GM19467 (cell line): Measurements from ENCODE around the gene BMX.

Source experiments
- ATAC-seq: cut with Tn5 transposase; IDR thresholded peaks from one replicate; pipeline ENCODE4 v1.9.1; 2021; ENCODE audit warnings: mild to moderate bottlenecking, moderate library complexity; ENCODE audit not compliant: unreplicated experiment

The BMX gene

GRCh38 chrX:15567886-15568616 is 67.4 kb downstream of the BMX start:
- ATAC-seq: no peak

GRCh38 chrX:15570145-15570544 is 69.5 kb downstream of the BMX start:
- ATAC-seq: no peak

- ATAC-seq: no peak
These were observed 73.4 kb downstream of the BMX start for GRCh38 chrX:15574017-15574416.

GRCh38 chrX:15576019-15576418 is 75.4 kb downstream of the BMX start:
- ATAC-seq: no peak

- ATAC-seq: no peak
These were observed 79.5 kb downstream of the BMX start for GRCh38 chrX:15579778-15580747.

- no peak for ATAC-seq
These were observed 93.8 kb downstream of the BMX start for GRCh38 chrX:15594371-15594770.

GRCh38 chrX:15598026-15598425 is 97.4 kb downstream of the BMX start:
- no peak for ATAC-seq

GRCh38 chrX:15599461-15599860 is 98.9 kb downstream of the BMX start:
- no peak for ATAC-seq

- ATAC-seq: no peak
These were observed 99.4 kb downstream of the BMX start for GRCh38 chrX:15600049-15600448.

- ATAC-seq: no peak
These were observed 100.1 kb downstream of the BMX start, which contains the start of gene ACE2 for GRCh38 chrX:15600745-15601144. Gene ACE2 (minus strand): TSS chrX:15600960. CDS start chrX:15600911, 49 bp downstream.

- no peak for ATAC-seq
These were observed 101.3 kb downstream of the BMX start for GRCh38 chrX:15601932-15602331.

- no peak for ATAC-seq
These were observed 102.2 kb downstream of the BMX start for GRCh38 chrX:15602761-15603160.

GRCh38 chrX:15605226-15605625 is 104.6 kb downstream of the BMX start:
- ATAC-seq: no peak
